GM23338 (cell line): Measurements from ENCODE around the gene TMEM132D. TPM values are rescaled to one million over a fixed set of nuclear protein-coding genes. Genes with fewer than 3 reads are reported as not detected.
A peak's percentile ranks its signal among the peaks of the same experiment; 100 is the strongest.

Source experiments
- ATAC-seq: fragments of 200-7000 bp; cut with Tn5 transposase; 3 replicates; pipeline ENCODE4 v1.9.1; 2020
- DNase-seq: peaks from one replicate; pipeline ENCODE4 v3.0.0-alpha.2; 2015; ENCODE audit warnings: low spot score
- H2AFZ ChIP-seq: fragments of 200-600 bp; sonication (generic); 2 replicates; pipeline ENCODE4 v1.8.0; 2016; ENCODE audit warnings: antibody characterized with exemption, mild to moderate bottlenecking, moderate library complexity
- H3F3A ChIP-seq: fragments of 200-600 bp; sonication (generic); replicated peaks from 2 replicates; pipeline ENCODE4 v1.8.0; 2017; ENCODE audit warnings: antibody characterized with exemption, mixed run types, low read depth
- H3K27ac ChIP-seq: fragments of 200-600 bp; sonication (generic); 2 replicates; pipeline ENCODE4 v1.6.1; 2016; ENCODE audit warnings: low read depth
- H3K27me3 ChIP-seq: fragments of 200-600 bp; sonication (generic); 2 replicates; pipeline ENCODE4 v1.8.0; 2016; ENCODE audit warnings: mild to moderate bottlenecking, mixed run types, moderate library complexity; ENCODE audit not compliant: insufficient read depth
- H3K36me3 ChIP-seq: fragments of 200-600 bp; sonication (generic); 2 replicates; pipeline ENCODE4 v1.8.0; 2016; ENCODE audit warnings: mild to moderate bottlenecking; ENCODE audit not compliant: insufficient read depth
- H3K4me1 ChIP-seq: fragments of 200-600 bp; sonication (generic); 2 replicates; pipeline ENCODE4 v1.8.0; 2016; ENCODE audit warnings: mild to moderate bottlenecking, moderate library complexity; ENCODE audit not compliant: insufficient read depth
- H3K4me2 ChIP-seq: fragments of 200-600 bp; sonication (generic); 2 replicates; pipeline ENCODE4 v1.7.1; 2017; ENCODE audit warnings: mixed run types
- H3K4me3 ChIP-seq: fragments of 200-600 bp; sonication (generic); 2 replicates; pipeline ENCODE4 v1.6.1; 2016; ENCODE audit warnings: mixed run types
- H3K79me2 ChIP-seq: fragments of 200-600 bp; sonication (generic); replicated peaks from 2 replicates; pipeline ENCODE4 v1.8.0; 2017; ENCODE audit warnings: mild to moderate bottlenecking; ENCODE audit not compliant: insufficient read depth
- H3K9me2 ChIP-seq: fragments of 200-600 bp; sonication (generic); 2 replicates; pipeline ENCODE4 v1.8.0; 2017; ENCODE audit not compliant: insufficient read depth
- H4K20me1 ChIP-seq: fragments of 200-600 bp; sonication (generic); replicated peaks from 2 replicates; pipeline ENCODE4 v1.8.0; 2017; ENCODE audit warnings: mild to moderate bottlenecking; ENCODE audit not compliant: insufficient read depth
- H3K27ac Mint-ChIP-seq: 2 replicates; pipeline ENCODE4 v1.8.0; 2020; ENCODE audit warnings: inconsistent platforms, mild to moderate bottlenecking, moderate library complexity, mixed read lengths
- H3K27me3 Mint-ChIP-seq: 3 replicates; pipeline ENCODE4 v1.8.0; 2022; ENCODE audit warnings: low read depth, mild to moderate bottlenecking, moderate library complexity, mixed read lengths, inconsistent platforms; ENCODE audit not compliant: insufficient read depth, poor library complexity
- H3K36me3 Mint-ChIP-seq: 3 replicates; pipeline ENCODE4 v1.8.0; 2021; ENCODE audit warnings: low read depth, mild to moderate bottlenecking, inconsistent platforms, moderate library complexity, mixed read lengths
- H3K4me1 Mint-ChIP-seq: 3 replicates; pipeline ENCODE4 v1.8.0; 2020; ENCODE audit warnings: mild to moderate bottlenecking, inconsistent platforms, mixed read lengths
- H3K4me3 Mint-ChIP-seq: 3 replicates; pipeline ENCODE4 v1.8.0; 2021; ENCODE audit warnings: moderate library complexity, mild to moderate bottlenecking, inconsistent platforms, mixed read lengths
- H3K9me3 Mint-ChIP-seq: 3 replicates; pipeline ENCODE4 v1.8.0; 2020; ENCODE audit warnings: moderate library complexity, mild to moderate bottlenecking, inconsistent platforms, mixed read lengths
- CREB1 ChIP-seq: fragments of 250-450 bp; sonication (Bioruptor Pico); IDR thresholded peaks from 2 replicates; pipeline ENCODE4 v1.5.0; 2020; ENCODE audit warnings: low read depth, mild to moderate bottlenecking, moderate library complexity
- CTCF ChIP-seq, 2 experiments: fragments of 200-600 bp in 1 of 2; sonication (generic) in 1 of 2; conservative IDR thresholded peaks; 2 replicates each; pipeline versions ENCODE4 v1.5.1 to v1.6.1; 2016 to 2017; ENCODE audit warnings: antibody characterized with exemption in 2 of 2, low read depth in 2 of 2, mild to moderate bottlenecking in 2 of 2, moderate library complexity in 1 of 2
- ETS1 ChIP-seq: IDR thresholded peaks from 2 replicates; pipeline ENCODE4 v1.6.1; 2016; ENCODE audit warnings: antibody characterized with exemption
- EZH2 ChIP-seq: fragments of 200-600 bp; sonication (generic); IDR thresholded peaks from one replicate; pipeline ENCODE4 v1.8.0; 2017; ENCODE audit warnings: antibody characterized with exemption, mild to moderate bottlenecking, low read depth; ENCODE audit not compliant: unreplicated experiment
- EZH2phosphoT487 ChIP-seq: fragments of 200-600 bp; sonication (generic); IDR thresholded peaks from one replicate; pipeline ENCODE4 v1.8.1; 2018; ENCODE audit warnings: antibody characterized with exemption; ENCODE audit not compliant: unreplicated experiment
- JUNB ChIP-seq: IDR thresholded peaks from one replicate; pipeline ENCODE4 v1.6.1; 2016; ENCODE audit warnings: antibody characterized with exemption; ENCODE audit not compliant: unreplicated experiment
- NANOG ChIP-seq: IDR thresholded peaks from 2 replicates; pipeline ENCODE4 v1.6.1; 2016; ENCODE audit warnings: antibody characterized with exemption, borderline replicate concordance
- POLR2AphosphoS5 ChIP-seq: IDR thresholded peaks from 2 replicates; pipeline ENCODE4 v1.6.1; 2016; ENCODE audit warnings: antibody characterized with exemption, low read depth
- REST ChIP-seq: IDR thresholded peaks from one replicate; pipeline ENCODE4 v1.6.1; 2018; ENCODE audit warnings: antibody characterized with exemption; ENCODE audit not compliant: unreplicated experiment
- STAT1 ChIP-seq: IDR thresholded peaks from one replicate; pipeline ENCODE4 v1.6.1; 2016; ENCODE audit warnings: antibody characterized with exemption; ENCODE audit not compliant: unreplicated experiment
- ZNF114 ChIP-seq: fragments of 250-450 bp; sonication (Bioruptor Pico); IDR thresholded peaks from 2 replicates; pipeline ENCODE4 v1.5.0; 2020; ENCODE audit warnings: mild to moderate bottlenecking, moderate library complexity
- ZNF331 ChIP-seq: fragments of 250-450 bp; sonication (Bioruptor Pico); IDR thresholded peaks from 2 replicates; pipeline ENCODE4 v1.5.0; 2020; ENCODE audit warnings: low read depth, mild to moderate bottlenecking, moderate library complexity
- ZNF462 ChIP-seq: fragments of 250-450 bp; sonication (Bioruptor Pico); IDR thresholded peaks from 2 replicates; pipeline ENCODE4 v1.5.0; 2020; ENCODE audit warnings: mild to moderate bottlenecking, moderate library complexity
- polyA plus RNA-seq: library from polyadenylated mRNA; unstranded; fragments of >200 nt; fragmentation: Nextera tagmentation; extraction: Ambion mirVana; gene quantifications from 2 replicates; pipeline ENCODE4 v1.2.1, GENCODE V29; 2016
- total RNA-seq: library from RNA; depleted of rRNA; stranded (reverse); fragments of >200 nt; shearing (Covaris generic); gene quantifications from 2 replicates; pipeline ENCODE4 v1.2.3, GENCODE V29; 2014

Gene TMEM132D
- total and polyA plus RNA-seq, 2 experiments from 2014 or later, result 0.44 to 5.3 TPM

- peaks cover 97% of the 10 kb centered on the region for H3K9me3 Mint-ChIP-seq
- Histone ChIP-seq H3K4me3 (no peak overlapping the region), H3K27me3 (no peaks in the 10 kb centered on the region), H2AFZ (no peak overlapping the region), H3F3A (no peaks in the 10 kb centered on the region), H3K9me2 (no peaks in the 10 kb centered on the region), H3K4me1 (no peaks in the 10 kb centered on the region), H3K27ac (no peak overlapping the region), H3K4me2 (no peak overlapping the region), H4K20me1 (no peaks in the 10 kb centered on the region), H3K79me2 (no peaks in the 10 kb centered on the region), H3K36me3 (no peaks in the 10 kb centered on the region; the same call in 1 of the 2 replicates)
- H3K36me3 Mint-ChIP-seq, result peaks cover 40% of the 10 kb centered on the region
- H3K4me3 Mint-ChIP-seq, result no peak overlapping the region
- no peak overlapping the region for H3K27ac Mint-ChIP-seq
- H3K27me3 Mint-ChIP-seq, result no peaks in the 10 kb centered on the region
- DNase-seq (peak; percentile 8), ATAC-seq (no peak)
- no peaks in the 10 kb centered on the region for H3K4me1 Mint-ChIP-seq
- TF ChIP-seq ZNF331 (no peak), POLR2AphosphoS5 (no peak), ZNF114 (CRISPR knock-in tag) (no peak), REST (no peak), EZH2phosphoT487 (no peak), JUNB (no peak), ETS1 (no peak), ZNF462 (CRISPR knock-in tag) (no peak), NANOG (no peak), STAT1 (no peak), EZH2 (no peak), CREB1 (no peak), CTCF (conservative IDR thresholded peaks at IDR 0.05; ENCODE audit: low read depth in 2 of 2) (no peak)
Observed at GRCh38 chr12:129530984-129531383, 372.8 kb downstream of the TMEM132D start.
